H9 (cell line): Measurements from ENCODE around the gene CNPPD1. TPM values are rescaled to one million over a fixed set of nuclear protein-coding genes. Genes with fewer than 3 reads are reported as not detected.
A peak's percentile ranks its signal among the peaks of the same experiment; 100 is the strongest.

Experiments used
- DNase-seq: peaks from one replicate; pipeline ENCODE4 v3.0.0-alpha.2; 2017
- H2AFZ ChIP-seq: one replicate; pipeline ENCODE4 v1.6.1; 2013; ENCODE audit warnings: mild to moderate bottlenecking, low read length, control low read depth, moderate library complexity
- H2AK5ac ChIP-seq: 2 replicates; pipeline ENCODE4 v1.6.1; 2013; ENCODE audit warnings: low read length, control low read depth, mixed read lengths; ENCODE audit not compliant: insufficient read length
- H2BK120ac ChIP-seq: one replicate; pipeline ENCODE4 v1.6.1; 2013; ENCODE audit warnings: low read depth, mild to moderate bottlenecking, low read length, control low read depth, inconsistent platforms; ENCODE audit not compliant: poor library complexity, severe bottlenecking
- H2BK12ac ChIP-seq: 2 replicates; pipeline ENCODE4 v1.6.1; 2013; ENCODE audit warnings: low read length, control low read depth, mixed read lengths, low read depth; ENCODE audit not compliant: insufficient read length
- H2BK15ac ChIP-seq: 2 replicates; pipeline ENCODE4 v1.6.1; 2013; ENCODE audit warnings: low read depth, low read length, control low read depth
- H2BK20ac ChIP-seq: one replicate; pipeline ENCODE4 v1.6.1; 2013; ENCODE audit warnings: low read depth, mild to moderate bottlenecking, low read length, control low read depth, inconsistent platforms; ENCODE audit not compliant: poor library complexity, severe bottlenecking
- H2BK5ac ChIP-seq: 2 replicates; pipeline ENCODE4 v1.6.1; 2013; ENCODE audit warnings: low read length, control low read depth, mixed read lengths; ENCODE audit not compliant: insufficient read length
- H3K14ac ChIP-seq: 2 replicates; pipeline ENCODE4 v1.6.1; 2013; ENCODE audit warnings: low read length, control low read depth; ENCODE audit not compliant: insufficient read depth
- H3K18ac ChIP-seq: 2 replicates; pipeline ENCODE4 v1.6.1; 2013; ENCODE audit warnings: low read depth, mild to moderate bottlenecking, mixed read lengths, low read length, control low read depth; ENCODE audit not compliant: insufficient read length
- H3K23ac ChIP-seq: 2 replicates; pipeline ENCODE4 v1.6.1; 2013; ENCODE audit warnings: low read length, control low read depth, mixed read lengths, low read depth; ENCODE audit not compliant: insufficient read length
- H3K23me2 ChIP-seq: 2 replicates; pipeline ENCODE4 v1.6.1; 2013; ENCODE audit warnings: low read depth, mild to moderate bottlenecking, mixed read lengths, low read length, control low read depth; ENCODE audit not compliant: insufficient read length, poor library complexity, severe bottlenecking
- H3K27ac ChIP-seq: 2 replicates; pipeline ENCODE4 v1.5.1; 2013; ENCODE audit warnings: low read length, control low read depth, mixed read lengths, low read depth; ENCODE audit not compliant: insufficient read length
- H3K27me3 ChIP-seq: 2 replicates; pipeline ENCODE4 v1.6.1; 2013; ENCODE audit warnings: low read length, control low read depth, inconsistent platforms; ENCODE audit not compliant: insufficient read depth
- H3K4ac ChIP-seq: 2 replicates; pipeline ENCODE4 v1.6.1; 2013; ENCODE audit warnings: low read depth, mild to moderate bottlenecking, control low read depth, inconsistent platforms, low read length, moderate library complexity
- H3K4me1 ChIP-seq: 2 replicates; pipeline ENCODE4 v1.6.1; 2013; ENCODE audit warnings: low read length, control low read depth, inconsistent platforms; ENCODE audit not compliant: insufficient read depth
- H3K4me2 ChIP-seq: 2 replicates; pipeline ENCODE4 v1.6.1; 2013; ENCODE audit warnings: low read length, control low read depth, mixed read lengths; ENCODE audit not compliant: insufficient read length, insufficient read depth
- H3K56ac ChIP-seq: 2 replicates; pipeline ENCODE4 v1.6.1; 2013; ENCODE audit warnings: low read depth, mild to moderate bottlenecking, mixed read lengths, low read length, control low read depth; ENCODE audit not compliant: insufficient read length
- H3K79me1 ChIP-seq: 2 replicates; pipeline ENCODE4 v1.6.1; 2013; ENCODE audit warnings: low read depth, mild to moderate bottlenecking, moderate library complexity, low read length, control low read depth, inconsistent platforms; ENCODE audit not compliant: insufficient read depth, poor library complexity, severe bottlenecking
- H3K79me2 ChIP-seq: 2 replicates; pipeline ENCODE4 v1.6.1; 2013; ENCODE audit warnings: low read length, control low read depth, inconsistent platforms; ENCODE audit not compliant: insufficient read depth
- H3K9ac ChIP-seq: 2 replicates; pipeline ENCODE4 v1.6.1; 2013; ENCODE audit warnings: low read length, control low read depth, mixed read lengths; ENCODE audit not compliant: insufficient read length; ENCODE audit errors: extremely low read depth
- H3K9me3 ChIP-seq: one replicate; pipeline ENCODE4 v1.6.1; 2013; ENCODE audit warnings: low read depth, low read length, inconsistent platforms; ENCODE audit not compliant: control insufficient read depth
- H3T11ph ChIP-seq: one replicate; pipeline ENCODE4 v1.6.1; 2013; ENCODE audit warnings: mild to moderate bottlenecking, low read length, control low read depth, inconsistent platforms
- H4K20me1 ChIP-seq: one replicate; pipeline ENCODE4 v1.6.1; 2013; ENCODE audit not compliant: control insufficient read depth, insufficient read length, insufficient read depth
- H4K5ac ChIP-seq: 2 replicates; pipeline ENCODE4 v1.6.1; 2013; ENCODE audit warnings: low read depth, mild to moderate bottlenecking, mixed read lengths, low read length, control low read depth; ENCODE audit not compliant: insufficient read length
- H4K8ac ChIP-seq: replicated peaks from 2 replicates; pipeline ENCODE4 v1.6.1; 2013; ENCODE audit warnings: low read length, control low read depth, mixed read lengths, low read depth; ENCODE audit not compliant: insufficient read length
- H4K91ac ChIP-seq: 2 replicates; pipeline ENCODE4 v1.6.1; 2013; ENCODE audit warnings: low read depth, mild to moderate bottlenecking, moderate library complexity, mixed read lengths, low read length, control low read depth; ENCODE audit not compliant: insufficient read length
- H3K27ac Mint-ChIP-seq, 3 experiments: 2 replicates in 2 of 3; 3 replicates in 1 of 3; pipeline ENCODE4 v1.8.0; 2020 to 2021; ENCODE audit warnings: mixed read lengths in 3 of 3, mild to moderate bottlenecking in 1 of 3, moderate library complexity in 1 of 3
- H3K27me3 Mint-ChIP-seq: 2 replicates; pipeline ENCODE4 v1.8.0; 2021; ENCODE audit warnings: low read depth, mild to moderate bottlenecking, moderate library complexity, mixed read lengths
- H3K36me3 Mint-ChIP-seq, 3 experiments: 2 replicates in 2 of 3; 3 replicates in 1 of 3; pipeline ENCODE4 v1.8.0; 2020 to 2021; ENCODE audit warnings: low read depth in 3 of 3, mixed read lengths in 3 of 3; ENCODE audit not compliant: insufficient read depth in 1 of 3
- H3K4me1 Mint-ChIP-seq, 2 experiments: 2 replicates each; pipeline ENCODE4 v1.8.0; 2020; ENCODE audit warnings: mixed read lengths in 2 of 2
- H3K4me3 Mint-ChIP-seq, 2 experiments: 2 replicates in 1 of 2; 3 replicates in 1 of 2; pipeline ENCODE4 v1.8.0; 2020 to 2021; ENCODE audit warnings: mild to moderate bottlenecking in 2 of 2, mixed read lengths in 2 of 2, moderate library complexity in 1 of 2
- H3K9me3 Mint-ChIP-seq, 2 experiments: 2 replicates in 1 of 2; 3 replicates in 1 of 2; pipeline ENCODE4 v1.8.0; 2020; ENCODE audit warnings: mild to moderate bottlenecking in 2 of 2, mixed read lengths in 2 of 2, moderate library complexity in 1 of 2
- WGBS: extraction: QIAGEN DNeasy Blood & Tissue Kit; methylation state at CpG from one replicate; pipeline ENCODE4 v1.1.7; 2013; ENCODE audit warnings: missing lambda C conversion rate, low lambda C conversion rate, mixed read lengths; ENCODE audit not compliant: insufficient read length; ENCODE audit errors: extremely low coverage; 5-methylcytosine and 5-hydroxymethylcytosine counted together
- total RNA-seq: library from RNA; stranded (reverse); gene quantifications from 2 replicates; pipeline ENCODE4 v1.2.1, GENCODE V29; 2021
- TF ChIP-seq, protein P1 (sequence below): fragments of 200-600 bp; sonication (generic); conservative IDR thresholded peaks from 3 replicates; pipeline ENCODE4 v1.8.0; 2021; ENCODE audit warnings: antibody characterized with exemption, mild to moderate bottlenecking

CNPPD1 gene
- total RNA-seq, 1 experiment from 2014 or later = 33.0 TPM

DNA sequence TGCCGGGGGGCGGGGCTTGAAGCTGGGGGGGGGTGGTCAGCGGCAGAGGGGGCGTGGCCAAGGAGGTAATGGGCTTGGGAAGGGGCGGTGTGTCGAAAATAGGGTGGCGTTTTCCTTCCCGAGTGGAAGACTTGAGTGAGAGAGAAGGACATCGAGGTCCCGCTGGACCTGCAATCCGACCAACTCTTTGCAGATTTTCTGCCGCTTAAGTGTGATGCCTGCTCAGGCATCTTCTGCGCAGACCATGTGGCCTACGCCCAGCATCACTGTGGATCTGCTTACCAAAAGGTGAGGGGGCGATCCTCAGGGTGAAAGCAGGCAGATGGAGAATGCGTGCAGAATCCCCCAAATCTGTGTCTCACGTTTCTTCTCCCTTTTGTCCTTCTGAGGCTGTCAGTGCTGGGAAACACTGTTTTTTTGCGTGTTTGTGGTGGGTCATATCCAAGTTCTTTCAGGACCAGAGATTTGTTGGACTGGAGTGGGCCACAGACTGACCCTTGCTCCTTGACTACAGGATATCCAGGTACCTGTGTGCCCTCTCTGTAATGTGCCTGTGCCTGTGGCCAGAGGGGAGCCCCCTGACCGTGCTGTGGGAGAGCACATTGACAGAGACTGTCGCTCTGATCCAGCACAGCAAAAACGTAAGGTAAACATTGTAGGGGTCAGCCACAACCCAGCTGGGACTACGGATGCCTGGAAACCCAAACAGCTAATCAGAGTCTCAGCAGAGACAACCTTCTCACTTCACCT is 30.6 kb upstream of the CNPPD1 start:
- no peak overlapping the region for H3K27ac ChIP-seq
- peak overlapping the region in 2 of 3 experiments; percentile 1 to 63; a peak in 3 of 7 replicates for H3K27ac Mint-ChIP-seq

More for the DNA sequence above, 30.6 kb upstream of the CNPPD1 start:
- H3K36me3 Mint-ChIP-seq = peaks cover 7 to 46% (median 37%) of the 10 kb centered on the region in 3 experiments
- H3K18ac ChIP-seq = no peak overlapping the region
- no peaks in the 10 kb centered on the region for H4K20me1 ChIP-seq
- H3K27me3 ChIP-seq = no peaks in the 10 kb centered on the region
- H3K23ac ChIP-seq = no peak overlapping the region
- peaks cover 8 to 13% of the 10 kb centered on the region in 2 experiments for H3K4me1 Mint-ChIP-seq
- peaks cover 10% of the 10 kb centered on the region for H3K27me3 Mint-ChIP-seq
- no peak overlapping the region for H3K4ac ChIP-seq
- H3K79me1 ChIP-seq = no peaks in the 10 kb centered on the region
- no peak overlapping the region for H2AFZ ChIP-seq
- peaks cover 4% of the 10 kb centered on the region for H3K23me2 ChIP-seq
- no peaks in the 10 kb centered on the region for H3K4me1 ChIP-seq
- DNase-seq = no peak
- no peak overlapping the region for H2AK5ac ChIP-seq
- H3K9ac ChIP-seq = peak overlapping the region; percentile 3
- WGBS = no CpG with 5 or more reads among the region's 22 CpGs
- H3K4me3 Mint-ChIP-seq = peak overlapping the region; percentile 83 to 88
- H3K9me3 ChIP-seq = no peaks in the 10 kb centered on the region
- H4K8ac ChIP-seq = no peak overlapping the region
- H2BK120ac ChIP-seq = no peak overlapping the region
- peaks cover 3% of the 10 kb centered on the region in 2 experiments; a peak in 3 of 5 replicates for H3K9me3 Mint-ChIP-seq
- no peak overlapping the region for H3K14ac ChIP-seq
- H4K91ac ChIP-seq = no peak overlapping the region
- no peaks in the 10 kb centered on the region for H3K79me2 ChIP-seq
- H2BK20ac ChIP-seq = no peak overlapping the region
- TF ChIP-seq, protein P1, sequence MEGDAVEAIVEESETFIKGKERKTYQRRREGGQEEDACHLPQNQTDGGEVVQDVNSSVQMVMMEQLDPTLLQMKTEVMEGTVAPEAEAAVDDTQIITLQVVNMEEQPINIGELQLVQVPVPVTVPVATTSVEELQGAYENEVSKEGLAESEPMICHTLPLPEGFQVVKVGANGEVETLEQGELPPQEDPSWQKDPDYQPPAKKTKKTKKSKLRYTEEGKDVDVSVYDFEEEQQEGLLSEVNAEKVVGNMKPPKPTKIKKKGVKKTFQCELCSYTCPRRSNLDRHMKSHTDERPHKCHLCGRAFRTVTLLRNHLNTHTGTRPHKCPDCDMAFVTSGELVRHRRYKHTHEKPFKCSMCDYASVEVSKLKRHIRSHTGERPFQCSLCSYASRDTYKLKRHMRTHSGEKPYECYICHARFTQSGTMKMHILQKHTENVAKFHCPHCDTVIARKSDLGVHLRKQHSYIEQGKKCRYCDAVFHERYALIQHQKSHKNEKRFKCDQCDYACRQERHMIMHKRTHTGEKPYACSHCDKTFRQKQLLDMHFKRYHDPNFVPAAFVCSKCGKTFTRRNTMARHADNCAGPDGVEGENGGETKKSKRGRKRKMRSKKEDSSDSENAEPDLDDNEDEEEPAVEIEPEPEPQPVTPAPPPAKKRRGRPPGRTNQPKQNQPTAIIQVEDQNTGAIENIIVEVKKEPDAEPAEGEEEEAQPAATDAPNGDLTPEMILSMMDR = no peak
- H3T11ph ChIP-seq = no peak overlapping the region
- no peak overlapping the region for H3K56ac ChIP-seq
- H2BK5ac ChIP-seq = no peak overlapping the region
- no peak overlapping the region for H2BK15ac ChIP-seq
- H4K5ac ChIP-seq = no peak overlapping the region
- no peak overlapping the region for H2BK12ac ChIP-seq
- H3K4me2 ChIP-seq = peak overlapping the region; percentile 67
